Measurements from ENCODE around the gene KCTD5. TPM values are rescaled to one million over a fixed set of nuclear protein-coding genes. Genes with fewer than 3 reads are reported as not detected.

The KCTD5 gene
- total RNA-seq, 1 donor from 2014 or later = 24.3 TPM

DNA sequence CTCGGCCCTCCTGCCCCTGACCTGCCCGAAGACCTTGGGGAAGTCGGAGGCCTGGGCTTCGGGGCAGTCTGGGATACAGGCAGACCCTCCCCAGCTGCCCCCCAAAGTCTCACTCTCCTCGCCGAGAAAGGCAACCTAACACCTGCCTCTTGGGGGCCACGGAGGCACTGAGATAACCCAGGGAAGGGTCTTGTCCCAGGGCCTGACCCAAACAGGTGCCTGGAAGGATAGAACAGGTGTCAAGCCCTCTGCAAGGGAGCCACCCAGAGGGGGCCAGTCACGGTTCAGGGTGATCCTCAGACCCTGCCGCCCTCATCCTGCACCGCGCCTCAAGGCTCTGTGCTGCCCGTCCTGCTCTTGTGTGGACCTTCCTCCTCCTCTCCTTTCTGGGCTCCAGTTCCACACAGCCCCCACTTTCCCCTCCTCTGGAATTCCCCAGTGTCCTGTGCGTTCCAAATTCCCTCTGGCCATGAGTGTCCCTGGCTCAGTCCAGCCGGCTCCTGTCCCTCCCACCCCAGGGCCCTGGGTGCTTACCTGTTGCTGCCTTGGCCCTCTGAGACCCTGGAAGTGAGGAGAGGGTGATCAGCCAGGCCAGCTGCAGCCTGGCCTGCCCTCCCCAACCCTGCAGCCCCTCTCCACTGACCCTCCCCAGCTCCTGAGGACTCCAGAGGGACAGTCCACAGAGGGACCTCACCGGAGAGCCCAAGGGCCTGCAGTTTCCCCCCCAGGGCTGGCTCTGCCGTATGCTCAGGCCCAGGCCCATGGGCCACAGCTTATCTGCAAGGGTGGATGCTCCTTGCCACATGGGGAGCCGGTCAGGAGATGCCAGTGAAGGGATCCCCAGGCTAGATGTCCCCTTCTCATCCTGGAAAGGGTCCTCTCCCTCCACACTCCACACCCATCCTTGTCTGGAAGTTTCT, 33.9 kb downstream of the KCTD5 start:
- TF ChIP-seq CTCF (IDR thresholded peaks at IDR 0.05; ENCODE audit: unreplicated experiment) = no peak
- no peak for DNase-seq (ENCODE audit: low spot score)
- Mint-ChIP-seq H3K4me3 (ENCODE audit: unreplicated experiment) (no peak overlapping the region), H3K36me3 (ENCODE audit: low read depth, unreplicated experiment) (no peaks in the 10 kb centered on the region), H3K4me1 (ENCODE audit: unreplicated experiment) (no peaks in the 10 kb centered on the region), H3K27me3 (ENCODE audit: unreplicated experiment) (peaks cover 2% of the 10 kb centered on the region), H3K27ac (ENCODE audit: unreplicated experiment) (no peak overlapping the region), H3K9me3 (ENCODE audit: unreplicated experiment) (no peaks in the 10 kb centered on the region)

DNA sequence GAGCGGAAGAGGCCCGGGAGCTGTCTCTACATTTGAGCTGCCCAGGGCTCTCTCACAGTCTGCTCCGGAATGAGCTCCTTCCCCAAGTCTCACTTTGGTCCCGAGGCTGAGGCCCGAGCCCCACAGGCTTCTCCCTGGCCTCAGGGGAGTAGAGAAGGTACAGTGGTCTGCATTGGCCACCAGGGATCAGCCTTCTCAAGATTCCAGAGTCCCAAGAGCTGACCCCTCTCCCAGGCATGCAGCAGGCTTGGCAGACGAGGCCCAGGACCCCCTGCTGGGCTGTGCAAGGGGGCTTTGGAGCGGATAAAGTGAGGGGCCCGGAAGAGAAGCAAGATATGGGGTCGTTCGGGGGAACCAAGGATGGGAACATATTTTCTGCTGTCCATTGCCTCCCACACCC, 34.6 kb downstream of the KCTD5 start:
- H3K4me3 Mint-ChIP-seq (ENCODE audit: unreplicated experiment) = no peak overlapping the region
- no peak for TF ChIP-seq CTCF (IDR thresholded peaks at IDR 0.05; ENCODE audit: unreplicated experiment)
- no peaks in the 10 kb centered on the region for H3K9me3 Mint-ChIP-seq (ENCODE audit: unreplicated experiment)
- no peaks in the 10 kb centered on the region for H3K4me1 Mint-ChIP-seq (ENCODE audit: unreplicated experiment)
- H3K27ac Mint-ChIP-seq (ENCODE audit: unreplicated experiment) = no peak overlapping the region
- no peak for DNase-seq (ENCODE audit: low spot score)
- no peaks in the 10 kb centered on the region for H3K27me3 Mint-ChIP-seq (ENCODE audit: unreplicated experiment)
- no peaks in the 10 kb centered on the region for H3K36me3 Mint-ChIP-seq (ENCODE audit: low read depth, unreplicated experiment)

- TF ChIP-seq CTCF (IDR thresholded peaks at IDR 0.05; ENCODE audit: unreplicated experiment) = no peak
- no peak overlapping the region for H3K4me3 Mint-ChIP-seq (ENCODE audit: unreplicated experiment)
- H3K9me3 Mint-ChIP-seq (ENCODE audit: unreplicated experiment) = no peaks in the 10 kb centered on the region
- H3K4me1 Mint-ChIP-seq (ENCODE audit: unreplicated experiment) = no peaks in the 10 kb centered on the region
- no peak for DNase-seq (ENCODE audit: low spot score)
- peak overlapping the region; percentile 30 for H3K27ac Mint-ChIP-seq (ENCODE audit: unreplicated experiment)
- H3K27me3 Mint-ChIP-seq (ENCODE audit: unreplicated experiment) = no peaks in the 10 kb centered on the region
- H3K36me3 Mint-ChIP-seq (ENCODE audit: low read depth, unreplicated experiment) = no peaks in the 10 kb centered on the region
Observed at GRCh38 chr16:2717383-2718263, 35.3 kb downstream of the KCTD5 start.

- Mint-ChIP-seq H3K4me3 (ENCODE audit: unreplicated experiment) (no peak overlapping the region), H3K27me3 (ENCODE audit: unreplicated experiment) (no peaks in the 10 kb centered on the region), H3K36me3 (ENCODE audit: low read depth, unreplicated experiment) (no peaks in the 10 kb centered on the region), H3K27ac (ENCODE audit: unreplicated experiment) (no peak overlapping the region), H3K9me3 (ENCODE audit: unreplicated experiment) (no peaks in the 10 kb centered on the region), H3K4me1 (ENCODE audit: unreplicated experiment) (no peaks in the 10 kb centered on the region)
- TF ChIP-seq CTCF (IDR thresholded peaks at IDR 0.05; ENCODE audit: unreplicated experiment) = no peak
- DNase-seq (ENCODE audit: low spot score) = no peak
Observed at GRCh38 chr16:2719328-2720063, 37.2 kb downstream of the KCTD5 start.
